CD8-positive, alpha-beta memory T cell (primary cell): ENCODE measurements around the gene IQCE. TPM values are rescaled to one million over a fixed set of nuclear protein-coding genes. Genes with fewer than 3 reads are reported as not detected.
"Not testable (repeated sequence)": the region's sequence is repeated elsewhere in the genome, so short reads cannot be mapped to it uniquely, and the experiment has no call there.

Source experiments
- CTCF ChIA-PET: fragments of 350-600 bp; sonication (Branson Sonifier 250); formaldehyde crosslinking; loops from one replicate; lab custom pipeline; 2021; ENCODE audit warnings: antibody characterized with exemption; lab: Charles Lee
- POLR2A ChIA-PET: fragments of 350-600 bp; sonication (Branson Sonifier 250); formaldehyde crosslinking; loops from one replicate; lab custom pipeline; 2021; ENCODE audit warnings: antibody characterized with exemption; lab: Charles Lee
- DNase-seq, 5 donors: peaks; one replicate each; pipeline versions ENCODE4 v3.0.0 to v3.0.0-alpha.2; 2020 to 2022; ENCODE audit warnings: mixed read lengths in 1 of 5
- H3K27ac ChIP-seq: one replicate; pipeline ENCODE4 v1.7.0; 2013; ENCODE audit warnings: low read depth, mild to moderate bottlenecking, low read length, moderate library complexity
- H3K27me3 ChIP-seq: 2 replicates; pipeline ENCODE4 v1.7.0; 2013; ENCODE audit warnings: low read length, mild to moderate bottlenecking; ENCODE audit not compliant: insufficient read depth, poor library complexity, severe bottlenecking
- H3K36me3 ChIP-seq: 2 replicates; pipeline ENCODE4 v1.7.0; 2013; ENCODE audit warnings: mild to moderate bottlenecking, low read length, moderate library complexity; ENCODE audit not compliant: insufficient read depth
- H3K4me1 ChIP-seq: 2 replicates; pipeline ENCODE4 v1.7.0; 2013; ENCODE audit warnings: mild to moderate bottlenecking, low read length, moderate library complexity; ENCODE audit not compliant: insufficient read depth
- H3K4me3 ChIP-seq: 2 replicates; pipeline ENCODE4 v1.7.0; 2013; ENCODE audit warnings: mild to moderate bottlenecking, low read length
- H3K9me3 ChIP-seq: 2 replicates; pipeline ENCODE4 v1.7.0; 2013; ENCODE audit warnings: mild to moderate bottlenecking, low read length
- H3K27ac Mint-ChIP-seq, 8 donors: one replicate each; pipeline ENCODE4 v1.8.0; 2020 to 2021; ENCODE audit warnings: mixed read lengths in 8 of 8, mild to moderate bottlenecking in 6 of 8, inconsistent platforms in 3 of 8, moderate library complexity in 3 of 8
- H3K27me3 Mint-ChIP-seq, 2 donors: one replicate each; pipeline ENCODE4 v1.8.0; 2020 to 2021; ENCODE audit warnings: mixed read lengths in 2 of 2, mild to moderate bottlenecking in 1 of 2, moderate library complexity in 1 of 2
- H3K36me3 Mint-ChIP-seq, 3 donors: one replicate each; pipeline ENCODE4 v1.8.0; 2020 to 2021; ENCODE audit warnings: mixed read lengths in 3 of 3, inconsistent platforms in 1 of 3, mild to moderate bottlenecking in 1 of 3
- H3K4me1 Mint-ChIP-seq, 3 donors: one replicate each; pipeline ENCODE4 v1.8.0; 2020 to 2021; ENCODE audit warnings: mixed read lengths in 3 of 3, inconsistent platforms in 1 of 3, mild to moderate bottlenecking in 1 of 3
- H3K4me3 Mint-ChIP-seq, 7 donors: one replicate each; pipeline ENCODE4 v1.8.0; 2020 to 2021; ENCODE audit warnings: mixed read lengths in 7 of 7, mild to moderate bottlenecking in 6 of 7, moderate library complexity in 4 of 7, inconsistent platforms in 2 of 7
- H3K9me3 Mint-ChIP-seq, 5 donors: one replicate each; pipeline ENCODE4 v1.8.0; 2020 to 2022; ENCODE audit warnings: mixed read lengths in 5 of 5, mild to moderate bottlenecking in 3 of 5, moderate library complexity in 2 of 5, inconsistent platforms in 1 of 5
- polyA plus RNA-seq: library from polyadenylated mRNA; unstranded; fragments of 300-500 nt; fragmentation: Illumina TruSeq; gene quantifications from one replicate; pipeline ENCODE4 v1.2.3, GENCODE V29; 2021
- total RNA-seq, 2 experiments: library from RNA; stranded (reverse); gene quantifications; one replicate each; pipeline ENCODE4 v1.2.3, GENCODE V29; 2021

The IQCE gene
- total and polyA plus RNA-seq, 3 experiments from 2014 or later = 4.1 to 10.4 (median 9.6) TPM

DNA sequence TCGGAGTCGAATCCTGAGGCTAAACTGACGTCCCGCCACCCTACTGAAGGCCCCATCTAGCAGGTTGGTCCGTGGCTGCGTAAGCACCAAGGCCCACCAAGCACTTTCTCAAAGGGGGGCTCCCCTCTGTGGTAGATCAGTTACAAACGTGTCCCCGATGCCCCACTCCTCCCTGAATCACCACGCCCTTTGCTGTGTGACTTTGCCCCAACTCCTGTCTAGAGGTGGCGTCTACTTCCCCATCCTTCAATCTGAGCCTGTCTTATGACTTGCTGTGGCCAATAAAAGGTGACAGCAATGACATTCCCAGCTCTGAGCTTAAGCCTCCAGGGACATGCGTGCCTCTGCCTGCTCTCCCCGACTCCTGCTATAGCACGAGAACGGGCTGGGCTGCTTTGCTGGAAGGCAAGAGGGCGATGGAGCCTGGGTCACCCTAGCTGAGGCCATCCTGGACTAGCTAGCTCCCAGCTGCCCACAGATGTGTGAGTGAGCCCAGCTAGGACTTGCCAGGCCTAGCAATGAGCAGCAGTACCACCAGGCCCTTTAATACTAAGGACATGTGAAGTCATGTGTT, 26.5 kb upstream of the IQCE start:
- H3K9me3 Mint-ChIP-seq, H3K9me3 ChIP-seq, H3K27ac ChIP-seq, DNase-seq, POLR2A ChIA-PET, H3K27me3 Mint-ChIP-seq, CTCF ChIA-PET, H3K36me3 ChIP-seq, H3K27me3 ChIP-seq, H3K36me3 Mint-ChIP-seq, H3K4me3 ChIP-seq: not testable (repeated sequence)
- peak overlapping the region in 7 of 8 donors; percentile 17 to 91 (median 58) for H3K27ac Mint-ChIP-seq
- H3K4me1 Mint-ChIP-seq = peaks cover 25 to 46% (median 30%) of the 10 kb centered on the region in 3 donors
- peak overlapping the region in 2 of 7 donors; percentile 15 to 35 for H3K4me3 Mint-ChIP-seq
- peaks cover 39% of the 10 kb centered on the region for H3K4me1 ChIP-seq

GRCh38 chr7:2532816-2533215, 26.0 kb upstream of the IQCE start:
- H3K27me3 Mint-ChIP-seq, DNase-seq, H3K27ac Mint-ChIP-seq, H3K9me3 Mint-ChIP-seq, H3K36me3 Mint-ChIP-seq, H3K9me3 ChIP-seq, H3K4me3 Mint-ChIP-seq, H3K36me3 ChIP-seq, H3K27me3 ChIP-seq, POLR2A ChIA-PET, H3K4me3 ChIP-seq, H3K27ac ChIP-seq: not testable (repeated sequence)
- CTCF ChIA-PET = interaction anchor here (0.6 kb wide), 1 partner anchor 100 kb away, joined by 3 read pairs; no protein-coding TSS in a partner anchor
- H3K4me1 ChIP-seq = peaks cover 34% of the 10 kb centered on the region
- peaks cover 20 to 41% (median 24%) of the 10 kb centered on the region in 3 donors for H3K4me1 Mint-ChIP-seq

GRCh38 chr7:2533566-2533965, 25.2 kb upstream of the IQCE start:
- H3K27ac ChIP-seq, POLR2A ChIA-PET, H3K9me3 Mint-ChIP-seq, H3K9me3 ChIP-seq, H3K27me3 Mint-ChIP-seq, H3K4me3 Mint-ChIP-seq, CTCF ChIA-PET, H3K36me3 Mint-ChIP-seq, H3K36me3 ChIP-seq, H3K27me3 ChIP-seq, H3K4me3 ChIP-seq: not testable (repeated sequence)
- peak in 1 of 5 donors; percentile 1 for DNase-seq
- peaks cover 12 to 33% (median 18%) of the 10 kb centered on the region in 3 donors for H3K4me1 Mint-ChIP-seq
- peaks cover 26% of the 10 kb centered on the region for H3K4me1 ChIP-seq
- H3K27ac Mint-ChIP-seq = peak overlapping the region in 1 of 8 donors; percentile 6

- H3K4me3 Mint-ChIP-seq, H3K36me3 Mint-ChIP-seq, H3K27me3 ChIP-seq, H3K9me3 ChIP-seq, H3K27ac Mint-ChIP-seq, H3K27me3 Mint-ChIP-seq, POLR2A ChIA-PET, CTCF ChIA-PET, DNase-seq, H3K27ac ChIP-seq, H3K4me3 ChIP-seq, H3K9me3 Mint-ChIP-seq, H3K36me3 ChIP-seq: not testable (repeated sequence)
- peaks cover 20% of the 10 kb centered on the region for H3K4me1 ChIP-seq
- peaks cover 11 to 27% (median 18%) of the 10 kb centered on the region in 3 donors for H3K4me1 Mint-ChIP-seq
Measured at GRCh38 chr7:2534214-2534613, 24.6 kb upstream of the IQCE start.

GRCh38 chr7:2535872-2536627, 22.7 kb upstream of the IQCE start:
- not testable (repeated sequence) for H3K9me3 Mint-ChIP-seq

DNA sequence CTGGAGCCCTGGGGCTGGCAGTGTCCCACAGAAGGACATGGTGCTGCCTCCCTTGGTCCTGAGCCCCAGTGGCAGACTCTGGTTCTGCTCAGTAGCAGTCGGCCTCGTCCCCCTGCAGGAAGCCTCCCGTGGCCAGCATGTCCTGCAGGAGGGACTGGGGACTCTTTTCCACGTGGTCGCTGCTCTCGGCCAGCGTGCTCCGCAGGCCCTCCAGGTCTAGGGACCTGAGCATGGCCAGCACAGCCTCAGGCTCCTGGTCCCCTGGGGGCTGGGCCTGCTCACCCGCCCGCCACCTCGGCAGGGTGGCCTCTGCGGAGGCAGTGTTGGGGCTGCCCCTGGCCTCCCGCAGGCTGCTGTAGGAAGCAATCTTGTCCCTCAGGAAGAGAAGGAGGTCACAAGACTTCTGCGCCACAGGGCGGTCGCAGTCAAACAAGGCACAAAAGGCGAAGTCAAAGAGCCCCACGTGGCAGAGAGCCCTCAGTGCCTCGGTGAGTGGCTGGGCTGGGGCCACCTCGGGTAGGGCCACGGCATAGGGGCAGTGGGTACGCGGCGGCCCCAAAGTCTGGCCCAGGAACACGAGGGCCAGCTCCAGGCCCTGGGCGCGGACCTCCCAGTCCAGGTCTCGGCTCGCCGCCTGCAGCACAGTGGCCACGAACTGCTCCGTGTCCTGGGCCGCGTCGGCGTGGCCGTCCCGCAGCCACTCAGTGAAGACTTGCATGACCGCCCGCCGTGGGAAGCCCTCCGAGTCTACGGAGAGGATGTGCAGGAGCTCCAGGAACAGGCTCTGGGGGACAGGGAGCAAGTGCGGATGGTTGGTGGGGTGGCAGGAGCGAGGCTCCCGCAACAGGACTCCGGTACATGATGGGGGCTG, 20.6 kb upstream of the IQCE start:
- POLR2A ChIA-PET = no interaction called here
- H3K36me3 Mint-ChIP-seq = peaks cover 0 to 37% (median 0%) of the 10 kb centered on the region in 3 donors
- Histone ChIP-seq H3K27me3 (no peaks in the 10 kb centered on the region), H3K36me3 (peaks cover 3% of the 10 kb centered on the region), H3K4me3 (no peak overlapping the region), H3K9me3 (no peaks in the 10 kb centered on the region), H3K27ac (no peak overlapping the region), H3K4me1 (no peaks in the 10 kb centered on the region)
- H3K4me3 Mint-ChIP-seq = peak overlapping the region in 1 of 7 donors; percentile 70
- H3K9me3 Mint-ChIP-seq = no peaks in the 10 kb centered on the region
- H3K27ac Mint-ChIP-seq = peak overlapping the region in 2 of 8 donors; percentile 63 to 68
- H3K4me1 Mint-ChIP-seq = no peaks in the 10 kb centered on the region
- H3K27me3 Mint-ChIP-seq = no peaks in the 10 kb centered on the region
- peak in 1 of 5 donors; percentile 45 for DNase-seq
- CTCF ChIA-PET = no interaction called here

More at GRCh38 chr7:2535872-2536627, 22.7 kb upstream of the IQCE start:
- DNase-seq, H3K27me3 Mint-ChIP-seq, H3K4me1 Mint-ChIP-seq, H3K9me3 ChIP-seq, H3K4me3 Mint-ChIP-seq, H3K27ac Mint-ChIP-seq, H3K4me1 ChIP-seq, H3K27me3 ChIP-seq, H3K4me3 ChIP-seq, H3K27ac ChIP-seq, H3K36me3 ChIP-seq: not testable (repeated sequence)
- H3K36me3 Mint-ChIP-seq = peaks cover 0 to 23% (median 0%) of the 10 kb centered on the region in 3 donors
- ChIA-PET CTCF (interaction anchor here (1.1 kb wide), 1 partner anchor 173 kb away, joined by 4 read pairs; no protein-coding TSS in a partner anchor), POLR2A (interaction anchor here (0.7 kb wide), 1 partner anchor 12 kb away, joined by 3 read pairs; no protein-coding TSS in a partner anchor)

- Mint-ChIP-seq H3K9me3 (no peaks in the 10 kb centered on the region), H3K27me3 (no peaks in the 10 kb centered on the region), H3K27ac (peak overlapping the region in 1 of 8 donors; percentile 63), H3K36me3 (peaks cover 0 to 46% (median 0%) of the 10 kb centered on the region in 3 donors), H3K4me3 (no peak overlapping the region), H3K4me1 (no peaks in the 10 kb centered on the region)
- peaks cover 3% of the 10 kb centered on the region for H3K36me3 ChIP-seq
- no peaks in the 10 kb centered on the region for H3K4me1 ChIP-seq
- DNase-seq = peak in 1 of 5 donors; percentile 45
- POLR2A ChIA-PET = interaction anchor here (1.1 kb wide), 1 partner anchor 8 kb away, joined by 4 read pairs; no protein-coding TSS in a partner anchor
- H3K9me3 ChIP-seq = no peaks in the 10 kb centered on the region
- H3K27me3 ChIP-seq = no peaks in the 10 kb centered on the region
- CTCF ChIA-PET = interaction anchor here (1.2 to 1.3 kb wide), 2 partner anchors 10 to 70 kb away, joined by 3 to 4 read pairs; no protein-coding TSS in a partner anchor
- no peak overlapping the region for H3K27ac ChIP-seq
- H3K4me3 ChIP-seq = no peak overlapping the region
Measured at GRCh38 chr7:2539031-2539911, 19.5 kb upstream of the IQCE start.
